Liver (tissue), 9 donors: ENCODE results near the gene SLC12A1. TPM values are rescaled to one million over a fixed set of nuclear protein-coding genes. Genes with fewer than 3 reads are reported as not detected.

ENCODE experiments used
- DNase-seq: peaks from one replicate; pipeline ENCODE4 v3.0.0-alpha.2; 2017; ENCODE audit warnings: low spot score
- H3K27ac ChIP-seq, 2 donors: one replicate each; pipeline ENCODE4 v1.7.0; 2013; ENCODE audit warnings: inconsistent platforms in 2 of 2, low read length in 2 of 2, control low read depth in 1 of 2, low read depth in 1 of 2, mild to moderate bottlenecking in 1 of 2
- H3K27me3 ChIP-seq, 4 donors: one replicate each; pipeline versions ENCODE4 v1.6.1 to v1.7.0; 2013; ENCODE audit warnings: low read length in 3 of 4, inconsistent platforms in 1 of 4, mild to moderate bottlenecking in 1 of 4, moderate library complexity in 1 of 4; ENCODE audit not compliant: control insufficient read depth in 4 of 4, insufficient read depth in 4 of 4
- H3K36me3 ChIP-seq, 4 donors: one replicate each; pipeline versions ENCODE4 v1.6.1 to v1.7.0; 2013; ENCODE audit warnings: low read length in 3 of 4, mild to moderate bottlenecking in 3 of 4, low read depth in 1 of 4, moderate library complexity in 1 of 4; ENCODE audit not compliant: control insufficient read depth in 4 of 4, insufficient read depth in 3 of 4
- H3K4me1 ChIP-seq, 4 donors: one replicate each; pipeline versions ENCODE4 v1.6.1 to v1.7.0; 2013; ENCODE audit warnings: low read length in 3 of 4, mild to moderate bottlenecking in 3 of 4, moderate library complexity in 1 of 4; ENCODE audit not compliant: control insufficient read depth in 4 of 4, insufficient read depth in 4 of 4
- H3K4me3 ChIP-seq, 3 donors: one replicate each; pipeline versions ENCODE4 v1.6.1 to v1.7.0; 2013; ENCODE audit warnings: low read length in 3 of 3, control low read depth in 1 of 3, low read depth in 1 of 3, mild to moderate bottlenecking in 1 of 3
- H3K9ac ChIP-seq, 2 donors: one replicate each; pipeline ENCODE4 v1.7.0; 2013; ENCODE audit warnings: low read length in 2 of 2, mild to moderate bottlenecking in 2 of 2, moderate library complexity in 2 of 2, control low read depth in 1 of 2, low read depth in 1 of 2
- H3K9me3 ChIP-seq, 4 donors: one replicate each; pipeline versions ENCODE4 v1.6.1 to v1.7.0; 2013; ENCODE audit warnings: low read length in 3 of 4; ENCODE audit not compliant: control insufficient read depth in 4 of 4
- EGR1 ChIP-seq, 2 donors: IDR thresholded peaks; 2 replicates each; pipeline ENCODE4 v1.6.1; 2016 to 2018; ENCODE audit warnings: antibody characterized with exemption in 2 of 2, low read depth in 2 of 2
- FOXA1 ChIP-seq: IDR thresholded peaks from 2 replicates; pipeline ENCODE4 v1.6.1; 2016; ENCODE audit warnings: antibody characterized with exemption
- FOXA2 ChIP-seq: IDR thresholded peaks from 2 replicates; pipeline ENCODE4 v1.6.1; 2016; ENCODE audit warnings: antibody characterized with exemption
- GABPA ChIP-seq, 2 donors: IDR thresholded peaks in 1 of 2; conservative IDR thresholded peaks in 1 of 2; 2 replicates each; pipeline ENCODE4 v1.6.1; 2016; ENCODE audit warnings: antibody characterized with exemption in 2 of 2, mild to moderate bottlenecking in 1 of 2, moderate library complexity in 1 of 2
- HNF4G ChIP-seq: IDR thresholded peaks from 2 replicates; pipeline ENCODE4 v1.6.1; 2016; ENCODE audit warnings: antibody characterized with exemption
- JUND ChIP-seq, 2 donors: IDR thresholded peaks; 2 replicates each; pipeline ENCODE4 v1.6.1; 2016; ENCODE audit warnings: antibody characterized with exemption in 2 of 2
- NR2F2 ChIP-seq: IDR thresholded peaks from 2 replicates; pipeline ENCODE4 v1.6.1; 2016; ENCODE audit warnings: antibody characterized with exemption
- RAD21 ChIP-seq, 2 donors: IDR thresholded peaks; 2 replicates each; pipeline ENCODE4 v1.6.1; 2016; ENCODE audit warnings: antibody characterized with exemption in 2 of 2, mild to moderate bottlenecking in 2 of 2
- RXRA ChIP-seq, 2 donors: IDR thresholded peaks; 2 replicates each; pipeline ENCODE4 v1.6.1; 2017 to 2018; ENCODE audit warnings: antibody characterized with exemption in 2 of 2, mild to moderate bottlenecking in 1 of 2
- TAF1 ChIP-seq: conservative IDR thresholded peaks from 2 replicates; pipeline ENCODE4 v1.6.1; 2016; ENCODE audit warnings: antibody characterized with exemption, mild to moderate bottlenecking
- YY1 ChIP-seq: IDR thresholded peaks from 2 replicates; pipeline ENCODE4 v1.6.1; 2016; ENCODE audit warnings: antibody characterized with exemption, mild to moderate bottlenecking
- WGBS: extraction: QIAGEN DNeasy Blood & Tissue Kit; methylation state at CpG from one replicate; pipeline ENCODE4 v1.1.7; 2013; 5-methylcytosine and 5-hydroxymethylcytosine counted together
- polyA plus RNA-seq, 2 donors: library from polyadenylated mRNA; stranded (reverse) in 1 of 2; unstranded in 1 of 2; fragments of 200-250 nt in 1 of 2; fragments of >200 nt in 1 of 2; fragmentation: Nextera tagmentation in 1 of 2; extraction: Ambion mirVana in 1 of 2; gene quantifications; one replicate each; pipeline versions ENCODE4 v1.2.1 to v1.2.3, GENCODE V29; 2013 to 2015
- total RNA-seq, 2 donors: library from RNA; depleted of rRNA; stranded (reverse); fragments of >200 nt; gene quantifications; one replicate each; pipeline ENCODE4 v1.2.3, GENCODE V29; 2014
- TF ChIP-seq, protein P1 (sequence below): fragments of 150-350 bp; IDR thresholded peaks from 2 replicates; pipeline ENCODE4 v1.5.1; 2017; ENCODE audit warnings: improper control_type of control experiment, low read depth, low read length; ENCODE audit not compliant: missing input control
- TF ChIP-seq, protein P2 (sequence below): IDR thresholded peaks from 2 replicates; pipeline ENCODE4 v1.6.1; 2016; ENCODE audit warnings: antibody characterized with exemption
- TF ChIP-seq, protein P3 (sequence below): IDR thresholded peaks from 2 replicates; pipeline ENCODE4 v1.6.1; 2016; ENCODE audit warnings: antibody characterized with exemption, mild to moderate bottlenecking
- TF ChIP-seq, protein P4 (sequence below): IDR thresholded peaks from 2 replicates; pipeline ENCODE4 v1.6.1; 2016; ENCODE audit warnings: antibody characterized with exemption
- donor health status: healthy.
- donor health status: healthy.
- donor health status: healthy.
- donor health status: healthy.
- donor health status: healthy.

Gene SLC12A1
- total and polyA plus RNA-seq, 4 donors, result 0.03 to 0.42 (median 0.09) TPM

DNA sequence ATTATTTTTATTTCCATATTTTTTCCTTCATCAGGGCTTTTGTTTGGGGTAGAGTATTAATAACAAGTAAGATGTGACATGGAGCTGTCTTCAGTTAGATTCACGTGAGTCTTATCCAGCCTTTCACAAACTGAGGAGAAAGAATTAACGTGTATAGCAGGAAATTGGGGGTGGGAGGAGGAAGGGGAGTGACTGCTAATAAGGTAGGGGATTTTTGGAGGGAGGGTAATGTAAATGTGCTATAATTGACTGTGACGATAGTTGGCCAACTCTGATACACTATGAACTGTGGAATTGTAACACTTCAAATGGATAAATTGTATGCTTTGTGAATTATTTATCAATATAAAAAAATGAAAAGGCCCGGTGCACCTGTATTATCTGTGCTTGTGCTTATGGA, 134.0 kb downstream of the SLC12A1 start:
- no peak for DNase-seq
- H3K36me3 ChIP-seq, result peaks cover 0 to 28% (median 22%) of the 10 kb centered on the region in 4 donors
- H3K27me3 ChIP-seq, result no peaks in the 10 kb centered on the region
- no peak overlapping the region for H3K9ac ChIP-seq
- no peak overlapping the region for H3K27ac ChIP-seq
- TF ChIP-seq, protein P1, sequence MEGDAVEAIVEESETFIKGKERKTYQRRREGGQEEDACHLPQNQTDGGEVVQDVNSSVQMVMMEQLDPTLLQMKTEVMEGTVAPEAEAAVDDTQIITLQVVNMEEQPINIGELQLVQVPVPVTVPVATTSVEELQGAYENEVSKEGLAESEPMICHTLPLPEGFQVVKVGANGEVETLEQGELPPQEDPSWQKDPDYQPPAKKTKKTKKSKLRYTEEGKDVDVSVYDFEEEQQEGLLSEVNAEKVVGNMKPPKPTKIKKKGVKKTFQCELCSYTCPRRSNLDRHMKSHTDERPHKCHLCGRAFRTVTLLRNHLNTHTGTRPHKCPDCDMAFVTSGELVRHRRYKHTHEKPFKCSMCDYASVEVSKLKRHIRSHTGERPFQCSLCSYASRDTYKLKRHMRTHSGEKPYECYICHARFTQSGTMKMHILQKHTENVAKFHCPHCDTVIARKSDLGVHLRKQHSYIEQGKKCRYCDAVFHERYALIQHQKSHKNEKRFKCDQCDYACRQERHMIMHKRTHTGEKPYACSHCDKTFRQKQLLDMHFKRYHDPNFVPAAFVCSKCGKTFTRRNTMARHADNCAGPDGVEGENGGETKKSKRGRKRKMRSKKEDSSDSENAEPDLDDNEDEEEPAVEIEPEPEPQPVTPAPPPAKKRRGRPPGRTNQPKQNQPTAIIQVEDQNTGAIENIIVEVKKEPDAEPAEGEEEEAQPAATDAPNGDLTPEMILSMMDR, result no peak
- TF ChIP-seq, protein P2, sequence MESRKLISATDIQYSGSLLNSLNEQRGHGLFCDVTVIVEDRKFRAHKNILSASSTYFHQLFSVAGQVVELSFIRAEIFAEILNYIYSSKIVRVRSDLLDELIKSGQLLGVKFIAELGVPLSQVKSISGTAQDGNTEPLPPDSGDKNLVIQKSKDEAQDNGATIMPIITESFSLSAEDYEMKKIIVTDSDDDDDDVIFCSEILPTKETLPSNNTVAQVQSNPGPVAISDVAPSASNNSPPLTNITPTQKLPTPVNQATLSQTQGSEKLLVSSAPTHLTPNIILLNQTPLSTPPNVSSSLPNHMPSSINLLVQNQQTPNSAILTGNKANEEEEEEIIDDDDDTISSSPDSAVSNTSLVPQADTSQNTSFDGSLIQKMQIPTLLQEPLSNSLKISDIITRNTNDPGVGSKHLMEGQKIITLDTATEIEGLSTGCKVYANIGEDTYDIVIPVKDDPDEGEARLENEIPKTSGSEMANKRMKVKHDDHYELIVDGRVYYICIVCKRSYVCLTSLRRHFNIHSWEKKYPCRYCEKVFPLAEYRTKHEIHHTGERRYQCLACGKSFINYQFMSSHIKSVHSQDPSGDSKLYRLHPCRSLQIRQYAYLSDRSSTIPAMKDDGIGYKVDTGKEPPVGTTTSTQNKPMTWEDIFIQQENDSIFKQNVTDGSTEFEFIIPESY, result no peak
- TF ChIP-seq NR2F2 (no peak), YY1 (no peak), HNF4G (no peak), TAF1 (no peak), GABPA (IDR thresholded peaks at IDR 0.05 in 1 of 2, conservative IDR thresholded peaks at IDR 0.05 in 1 of 2) (no peak), RXRA (IDR thresholded peaks at IDR 0.05) (no peak), RAD21 (IDR thresholded peaks at IDR 0.05) (no peak), EGR1 (IDR thresholded peaks at IDR 0.05; ENCODE audit: low read depth in 2 of 2) (no peak), FOXA2 (no peak), JUND (IDR thresholded peaks at IDR 0.05) (no peak)
- TF ChIP-seq, protein P3, sequence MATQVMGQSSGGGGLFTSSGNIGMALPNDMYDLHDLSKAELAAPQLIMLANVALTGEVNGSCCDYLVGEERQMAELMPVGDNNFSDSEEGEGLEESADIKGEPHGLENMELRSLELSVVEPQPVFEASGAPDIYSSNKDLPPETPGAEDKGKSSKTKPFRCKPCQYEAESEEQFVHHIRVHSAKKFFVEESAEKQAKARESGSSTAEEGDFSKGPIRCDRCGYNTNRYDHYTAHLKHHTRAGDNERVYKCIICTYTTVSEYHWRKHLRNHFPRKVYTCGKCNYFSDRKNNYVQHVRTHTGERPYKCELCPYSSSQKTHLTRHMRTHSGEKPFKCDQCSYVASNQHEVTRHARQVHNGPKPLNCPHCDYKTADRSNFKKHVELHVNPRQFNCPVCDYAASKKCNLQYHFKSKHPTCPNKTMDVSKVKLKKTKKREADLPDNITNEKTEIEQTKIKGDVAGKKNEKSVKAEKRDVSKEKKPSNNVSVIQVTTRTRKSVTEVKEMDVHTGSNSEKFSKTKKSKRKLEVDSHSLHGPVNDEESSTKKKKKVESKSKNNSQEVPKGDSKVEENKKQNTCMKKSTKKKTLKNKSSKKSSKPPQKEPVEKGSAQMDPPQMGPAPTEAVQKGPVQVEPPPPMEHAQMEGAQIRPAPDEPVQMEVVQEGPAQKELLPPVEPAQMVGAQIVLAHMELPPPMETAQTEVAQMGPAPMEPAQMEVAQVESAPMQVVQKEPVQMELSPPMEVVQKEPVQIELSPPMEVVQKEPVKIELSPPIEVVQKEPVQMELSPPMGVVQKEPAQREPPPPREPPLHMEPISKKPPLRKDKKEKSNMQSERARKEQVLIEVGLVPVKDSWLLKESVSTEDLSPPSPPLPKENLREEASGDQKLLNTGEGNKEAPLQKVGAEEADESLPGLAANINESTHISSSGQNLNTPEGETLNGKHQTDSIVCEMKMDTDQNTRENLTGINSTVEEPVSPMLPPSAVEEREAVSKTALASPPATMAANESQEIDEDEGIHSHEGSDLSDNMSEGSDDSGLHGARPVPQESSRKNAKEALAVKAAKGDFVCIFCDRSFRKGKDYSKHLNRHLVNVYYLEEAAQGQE, result no peak
- TF ChIP-seq, protein P4, sequence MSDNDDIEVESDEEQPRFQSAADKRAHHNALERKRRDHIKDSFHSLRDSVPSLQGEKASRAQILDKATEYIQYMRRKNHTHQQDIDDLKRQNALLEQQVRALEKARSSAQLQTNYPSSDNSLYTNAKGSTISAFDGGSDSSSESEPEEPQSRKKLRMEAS, result no peak
- no peaks in the 10 kb centered on the region for H3K9me3 ChIP-seq
- H3K4me3 ChIP-seq, result no peak overlapping the region
- 90% methylated on average over 4 of the region's 4 CpGs for WGBS
- H3K4me1 ChIP-seq, result no peaks in the 10 kb centered on the region

DNA sequence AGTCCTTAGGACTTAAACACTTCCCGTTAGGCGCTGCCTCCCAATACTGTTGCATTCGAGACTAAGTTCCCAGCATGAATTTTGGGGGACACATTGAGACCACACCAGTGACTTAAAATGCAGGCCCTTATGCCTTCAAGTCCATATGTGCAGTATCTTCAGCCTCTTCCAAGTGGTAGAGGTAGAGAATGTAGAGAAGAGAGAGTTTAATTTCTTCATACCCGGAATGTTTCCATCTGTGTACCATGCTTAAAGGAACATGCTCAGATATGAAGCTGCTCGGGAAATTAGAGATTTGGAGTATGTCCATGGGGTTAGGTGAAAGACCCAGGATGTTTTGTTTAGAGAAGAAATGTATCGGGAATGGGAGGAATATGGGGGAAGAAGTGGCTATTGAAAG, 137.8 kb downstream of the SLC12A1 start:
- H3K9me3 ChIP-seq, result no peaks in the 10 kb centered on the region
- no peaks in the 10 kb centered on the region for H3K27me3 ChIP-seq
- no peak for DNase-seq
- no peak overlapping the region for H3K27ac ChIP-seq
- no peak overlapping the region for H3K4me3 ChIP-seq
- 93% methylated on average over 6 of the region's 6 CpGs for WGBS
- peaks cover 0 to 20% (median 9%) of the 10 kb centered on the region in 4 donors for H3K36me3 ChIP-seq
- H3K4me1 ChIP-seq, result no peaks in the 10 kb centered on the region
- TF ChIP-seq TAF1 (no peak), EGR1 (IDR thresholded peaks at IDR 0.05; ENCODE audit: low read depth in 2 of 2) (no peak), GABPA (IDR thresholded peaks at IDR 0.05 in 1 of 2, conservative IDR thresholded peaks at IDR 0.05 in 1 of 2) (no peak), FOXA1 (no peak), HNF4G (no peak), NR2F2 (no peak), RXRA (IDR thresholded peaks at IDR 0.05) (no peak), YY1 (no peak)
- TF ChIP-seq, protein P3, result no peak
- no peak overlapping the region for H3K9ac ChIP-seq
